Measurements from ENCODE around the gene PILRB. TPM values are rescaled to one million over a fixed set of nuclear protein-coding genes. Genes with fewer than 3 reads are reported as not detected.
A peak's percentile ranks its signal among the peaks of the same experiment; 100 is the strongest.

PILRB gene
- total and polyA plus RNA-seq, 8 donors, result 24.0 to 47.7 (median 44.0) TPM

GRCh38 chr7:100407285-100408180 lies 49.6 kb downstream of the PILRB start:
- H3K27ac ChIP-seq, result no peak overlapping the region
- no peak overlapping the region for H3K4me3 ChIP-seq
- H3K9me3 ChIP-seq, result no peaks in the 10 kb centered on the region
- intact Hi-C loops (cut with DNase I), result no loop called here
- no peaks in the 10 kb centered on the region for H3K27me3 ChIP-seq
- H3K36me3 ChIP-seq, result peaks cover 0 to 6% of the 10 kb centered on the region in 2 donors
- peak; percentile 44 to 62 for TF ChIP-seq CTCF (IDR thresholded peaks at IDR 0.05)
- ATAC-seq (peak; percentile 87), DNase-seq (peak in 2 of 4 donors; percentile 20 to 45)
- H3K4me1 ChIP-seq, result no peaks in the 10 kb centered on the region

GRCh38 chr7:100411101-100411500 lies 53.2 kb downstream of the PILRB start:
- intact Hi-C loops (cut with DNase I), result no loop called here
- Histone ChIP-seq H3K27ac (no peak overlapping the region), H3K9me3 (no peaks in the 10 kb centered on the region), H3K4me3 (no peak overlapping the region), H3K4me1 (no peaks in the 10 kb centered on the region), H3K27me3 (no peaks in the 10 kb centered on the region), H3K36me3 (peaks cover 0 to 6% of the 10 kb centered on the region in 2 donors)
- TF ChIP-seq CTCF (IDR thresholded peaks at IDR 0.05), result no peak
- DNase-seq (no peak), ATAC-seq (no peak)

- H3K27me3 ChIP-seq, result no peaks in the 10 kb centered on the region
- TF ChIP-seq CTCF (IDR thresholded peaks at IDR 0.05), result no peak
- no peaks in the 10 kb centered on the region for H3K9me3 ChIP-seq
- H3K27ac ChIP-seq, result no peak overlapping the region
- H3K36me3 ChIP-seq, result peaks cover 0 to 6% of the 10 kb centered on the region in 2 donors
- ATAC-seq, result peak; percentile 68
- H3K4me3 ChIP-seq, result no peak overlapping the region
- DNase-seq, result no peak
- intact Hi-C loops (cut with DNase I), result no loop called here
- no peaks in the 10 kb centered on the region for H3K4me1 ChIP-seq
Measured at GRCh38 chr7:100413346-100413745, 55.4 kb downstream of the PILRB start.

GRCh38 chr7:100413889-100414288 lies 56.0 kb downstream of the PILRB start:
- no peak overlapping the region for H3K27ac ChIP-seq
- no peak for ATAC-seq
- intact Hi-C loops (cut with DNase I), result no loop called here
- H3K36me3 ChIP-seq, result peaks cover 0 to under 1% of the 10 kb centered on the region in 2 donors
- no peaks in the 10 kb centered on the region for H3K27me3 ChIP-seq
- no peaks in the 10 kb centered on the region for H3K4me1 ChIP-seq
- no peak overlapping the region for H3K4me3 ChIP-seq
- TF ChIP-seq CTCF (IDR thresholded peaks at IDR 0.05), result no peak
- no peak for DNase-seq
- no peaks in the 10 kb centered on the region for H3K9me3 ChIP-seq

- H3K4me1 ChIP-seq, result no peaks in the 10 kb centered on the region
- no peaks in the 10 kb centered on the region for H3K27me3 ChIP-seq
- DNase-seq (no peak), ATAC-seq (no peak)
- no peak overlapping the region for H3K27ac ChIP-seq
- no peak for TF ChIP-seq CTCF (IDR thresholded peaks at IDR 0.05)
- H3K4me3 ChIP-seq, result no peak overlapping the region
- no peaks in the 10 kb centered on the region for H3K36me3 ChIP-seq
- intact Hi-C loops (cut with DNase I), result no loop called here
- no peaks in the 10 kb centered on the region for H3K9me3 ChIP-seq
Measured at GRCh38 chr7:100415448-100415847, 57.5 kb downstream of the PILRB start.

Other genes starting within 250 kb of the PILRB start
- gene TAF6, start 238.8 kb upstream of the PILRB start, total RNA-seq, result 10 to 100 TPM; 43.5 to 45.3 TPM
- gene TAF6, start 238.8 kb upstream of the PILRB start, polyA plus RNA-seq (ENCODE audit: insufficient read length in 6 of 6), result 10 to 100 TPM; 48.9 to 69.2 (median 59.9) TPM
- 10 to 100 TPM; 15.1 to 19.4 TPM for gene CNPY4, start 238.5 kb upstream of the PILRB start, total RNA-seq
- 10 to 100 TPM; 38.8 to 54.1 (median 41.8) TPM for gene CNPY4, start 238.5 kb upstream of the PILRB start, polyA plus RNA-seq (ENCODE audit: insufficient read length in 6 of 6)
- gene MBLAC1, start 231.2 kb upstream of the PILRB start, total RNA-seq, result 1 to 10 TPM; 2.1 to 2.8 TPM
- gene MBLAC1, start 231.2 kb upstream of the PILRB start, polyA plus RNA-seq (ENCODE audit: insufficient read length in 6 of 6), result 1 to 10 TPM; 1.2 to 2.0 (median 1.6) TPM
- 100 to 1,000 TPM; 103 to 120 TPM for gene LAMTOR4, start 209.2 kb upstream of the PILRB start, total RNA-seq
- 100 to 1,000 TPM in 2 of 6 donors, 10 to 100 TPM in 4; 85.9 to 110 (median 97.5) TPM for gene LAMTOR4, start 209.2 kb upstream of the PILRB start, polyA plus RNA-seq (ENCODE audit: insufficient read length in 6 of 6)
- gene TRAPPC14, start 199.4 kb upstream of the PILRB start, total RNA-seq, result 10 to 100 TPM; 23.3 to 30.1 TPM
- 10 to 100 TPM; 16.0 to 20.4 (median 18.5) TPM for gene TRAPPC14, start 199.4 kb upstream of the PILRB start, polyA plus RNA-seq (ENCODE audit: insufficient read length in 6 of 6)
- gene GAL3ST4, start 189.5 kb upstream of the PILRB start, total RNA-seq, result 10 to 100 TPM; 17.1 to 18.9 TPM
- gene GAL3ST4, start 189.5 kb upstream of the PILRB start, polyA plus RNA-seq (ENCODE audit: insufficient read length in 6 of 6), result 10 to 100 TPM; 14.8 to 26.0 (median 21.1) TPM
- 1 to 10 TPM; 2.5 to 3.5 TPM for gene GPC2, start 180.7 kb upstream of the PILRB start, total RNA-seq
- 10 to 100 TPM in 4 of 6 donors, 1 to 10 TPM in 2; 7.8 to 17.0 (median 10.8) TPM for gene GPC2, start 180.7 kb upstream of the PILRB start, polyA plus RNA-seq (ENCODE audit: insufficient read length in 6 of 6)
- gene STAG3, start 180.2 kb upstream of the PILRB start, total RNA-seq, result 1 to 10 TPM in 1 of 2 donors, under 1 TPM in 1; 0.96 to 3.7 TPM
- gene STAG3, start 180.2 kb upstream of the PILRB start, polyA plus RNA-seq (ENCODE audit: insufficient read length in 6 of 6), result 10 to 100 TPM; 18.1 to 27.3 (median 24.0) TPM
- under 1 TPM; 0.41 to 0.42 TPM for gene PVRIG, start 138.2 kb upstream of the PILRB start, total RNA-seq
- 1 to 10 TPM; 4.0 to 9.1 (median 8.2) TPM for gene PVRIG, start 138.2 kb upstream of the PILRB start, polyA plus RNA-seq (ENCODE audit: insufficient read length in 6 of 6)
- gene SPDYE3, start 50.4 kb upstream of the PILRB start, total RNA-seq, result not detected
- 1 to 10 TPM; 6.6 to 8.4 (median 7.2) TPM for gene SPDYE3, start 50.4 kb upstream of the PILRB start, polyA plus RNA-seq (ENCODE audit: insufficient read length in 6 of 6)
- 10 to 100 TPM; 20.6 to 52.3 TPM for gene PILRA, start 15.4 kb downstream of the PILRB start, total RNA-seq
- gene PILRA, start 15.4 kb downstream of the PILRB start, polyA plus RNA-seq (ENCODE audit: insufficient read length in 6 of 6), result 1 to 10 TPM; 5.0 to 7.0 (median 5.7) TPM
- gene ZCWPW1, start 70.6 kb downstream of the PILRB start, total RNA-seq, result 1 to 10 TPM; 2.9 to 4.1 TPM
- gene ZCWPW1, start 70.6 kb downstream of the PILRB start, polyA plus RNA-seq (ENCODE audit: insufficient read length in 6 of 6), result 1 to 10 TPM; 7.0 to 9.8 (median 8.9) TPM
- 10 to 100 TPM; 25.0 to 33.0 TPM for gene MEPCE, start 71.7 kb downstream of the PILRB start, total RNA-seq
- 10 to 100 TPM; 37.1 to 49.3 (median 44.6) TPM for gene MEPCE, start 71.7 kb downstream of the PILRB start, polyA plus RNA-seq (ENCODE audit: insufficient read length in 6 of 6)
- gene PPP1R35, start 78.4 kb downstream of the PILRB start, total RNA-seq, result 10 to 100 TPM; 22.7 to 27.0 TPM
- gene PPP1R35, start 78.4 kb downstream of the PILRB start, polyA plus RNA-seq (ENCODE audit: insufficient read length in 6 of 6), result 10 to 100 TPM; 12.2 to 22.3 (median 15.5) TPM
- 1 to 10 TPM in 1 of 2 donors, under 1 TPM in 1; 0.41 to 1.9 TPM for gene SPACDR, start 106.1 kb downstream of the PILRB start, total RNA-seq
- gene SPACDR, start 106.1 kb downstream of the PILRB start, polyA plus RNA-seq (ENCODE audit: insufficient read length in 6 of 6), result 1 to 10 TPM; 3.5 to 5.6 (median 4.5) TPM
- gene TSC22D4, start 121.1 kb downstream of the PILRB start, total RNA-seq, result 10 to 100 TPM; 50.1 to 55.6 TPM
- gene TSC22D4, start 121.1 kb downstream of the PILRB start, polyA plus RNA-seq (ENCODE audit: insufficient read length in 6 of 6), result 10 to 100 TPM; 47.0 to 65.1 (median 57.3) TPM
- gene NYAP1, start 125.8 kb downstream of the PILRB start, total RNA-seq, result under 1 TPM; 0.50 to 0.55 TPM
- 1 to 10 TPM; 2.6 to 5.2 (median 3.3) TPM for gene NYAP1, start 125.8 kb downstream of the PILRB start, polyA plus RNA-seq (ENCODE audit: insufficient read length in 6 of 6)
- 10 to 100 TPM; 28.6 to 34.9 TPM for gene AGFG2, start 181.1 kb downstream of the PILRB start, total RNA-seq
- 10 to 100 TPM; 21.2 to 32.3 (median 27.2) TPM for gene AGFG2, start 181.1 kb downstream of the PILRB start, polyA plus RNA-seq (ENCODE audit: insufficient read length in 6 of 6)
- gene SAP25, start 215.8 kb downstream of the PILRB start, total RNA-seq, result 1 to 10 TPM; 6.3 to 8.3 TPM
- gene SAP25, start 215.8 kb downstream of the PILRB start, polyA plus RNA-seq (ENCODE audit: insufficient read length in 6 of 6), result 10 to 100 TPM in 1 of 6 donors, 1 to 10 TPM in 5; 4.5 to 11.4 (median 8.5) TPM
- 10 to 100 TPM; 66.5 to 86.5 TPM for gene LRCH4, start 228.0 kb downstream of the PILRB start, total RNA-seq
- gene LRCH4, start 228.0 kb downstream of the PILRB start, polyA plus RNA-seq (ENCODE audit: insufficient read length in 6 of 6), result 10 to 100 TPM; 42.3 to 82.5 (median 53.1) TPM
- gene FBXO24, start 228.2 kb downstream of the PILRB start, total RNA-seq, result under 1 TPM; 0.37 to 0.44 TPM
- gene FBXO24, start 228.2 kb downstream of the PILRB start, polyA plus RNA-seq (ENCODE audit: insufficient read length in 6 of 6), result 1 to 10 TPM; 3.9 to 5.5 (median 5.0) TPM
- gene PCOLCE, start 244.2 kb downstream of the PILRB start, total RNA-seq, result 100 to 1,000 TPM; 158 to 204 TPM
- gene PCOLCE, start 244.2 kb downstream of the PILRB start, polyA plus RNA-seq (ENCODE audit: insufficient read length in 6 of 6), result 100 to 1,000 TPM; 157 to 235 (median 181) TPM